H1 (cell line): Measurements from ENCODE around the gene CERS5. TPM values are rescaled to one million over a fixed set of nuclear protein-coding genes. Genes with fewer than 3 reads are reported as not detected.

ENCODE experiments used
- CREB1 ChIP-seq: IDR thresholded peaks from 2 replicates; pipeline ENCODE4 v1.6.1; 2012; ENCODE audit warnings: inconsistent platforms
- RXRA ChIP-seq: IDR thresholded peaks from 2 replicates; pipeline ENCODE4 v1.6.1; 2011; ENCODE audit warnings: low read depth, mild to moderate bottlenecking, low read length, moderate library complexity; ENCODE audit not compliant: insufficient read depth
- SAP30 ChIP-seq: fragments of 300-600 bp; sonication (generic); IDR thresholded peaks from 2 replicates; pipeline ENCODE4 v1.7.1; 2012; ENCODE audit warnings: low read length, moderate library complexity, mild to moderate bottlenecking, inconsistent platforms; ENCODE audit not compliant: insufficient read depth, insufficient replicate concordance
- polyA plus RNA-seq, 7 experiments: library from polyadenylated mRNA; depleted of rRNA in 3 of 7; stranded (reverse) in 5 of 7; unstranded in 2 of 7; fragments of >200 nt in 5 of 7; fragments of 200-250 nt in 2 of 7; gene quantifications; 1 replicate in 5 of 7; 2 replicates in 1 of 7; 4 replicates in 1 of 7; pipeline versions ENCODE4 v1.2.1 to v1.2.3, GENCODE V29; 2011 to 2013; ENCODE audit warnings: missing spikeins in 2 of 7, mixed read lengths in 2 of 7
- total RNA-seq: library from RNA; stranded (reverse); fragmentation: NEBNext Ultra II Directional; extraction: Animal tissue kit (Norgen Biotek cat#: 25700); gene quantifications from 2 replicates; pipeline ENCODE4 v1.2.1, GENCODE V29; 2021

The CERS5 gene
- total and polyA plus RNA-seq, 2 of the 8 experiments (the other 6 are each of a cell fraction or from before 2014, with no cell fraction given), result 69.2 to 119 TPM

DNA sequence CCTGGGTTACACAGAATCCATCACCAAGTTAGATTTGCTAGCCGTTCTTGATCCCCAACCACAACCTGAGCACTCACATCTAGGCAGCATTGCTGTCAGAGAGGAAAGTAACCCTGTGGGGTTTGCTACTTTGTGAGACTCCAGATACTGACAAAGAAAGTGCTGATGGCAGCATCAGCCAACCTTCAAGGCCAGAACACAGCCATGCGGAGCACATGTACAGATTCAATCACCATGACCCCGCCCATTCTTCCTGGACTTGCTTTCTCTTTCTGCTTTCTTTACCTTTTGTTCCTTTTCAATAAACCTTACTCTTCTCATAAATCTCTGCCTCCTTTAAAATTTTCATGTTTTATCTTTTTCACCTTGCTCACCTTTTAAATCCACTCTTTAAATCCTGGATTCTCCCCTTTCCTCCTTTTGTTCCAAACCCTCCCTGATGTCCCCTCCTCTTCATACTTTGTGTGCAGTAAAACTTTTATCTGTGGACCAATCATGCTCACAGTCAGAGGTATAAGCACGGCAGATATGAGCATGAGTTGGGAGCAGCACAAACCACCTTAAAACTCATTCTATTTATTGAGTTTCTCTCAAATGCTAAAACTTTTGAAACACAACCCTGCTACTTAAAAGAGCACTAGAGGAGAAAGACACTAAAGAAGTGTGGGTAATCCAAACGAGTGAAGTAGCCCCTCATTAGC is 21.9 kb upstream of the CERS5 start (continued):
- no peak for TF ChIP-seq SAP30
- TF ChIP-seq CREB1, result no peak
- no peak for TF ChIP-seq RXRA
